Keratinocyte (primary cell): ENCODE data around the gene SCAMP1. TPM values are rescaled to one million over a fixed set of nuclear protein-coding genes. Genes with fewer than 3 reads are reported as not detected.

ENCODE experiments used
- DNase-seq: peaks from one replicate; pipeline ENCODE4 v3.0.0-alpha.2; 2011; ENCODE audit warnings: low read depth, missing footprints, low spot score
- FAIRE-seq: peaks from 2 replicates; lab custom pipeline; 2011; peaks lifted over from hg19 to GRCh38; lab: Jason Lieb, UNC
- H2AFZ ChIP-seq: 2 replicates; pipeline ENCODE4 v1.6.0; 2012; ENCODE audit warnings: low read length, control low read depth, inconsistent platforms; ENCODE audit not compliant: control insufficient read depth
- H3K27ac ChIP-seq: 2 replicates; pipeline ENCODE4 v1.5.1; 2011; ENCODE audit warnings: low read length; ENCODE audit not compliant: control insufficient read depth, insufficient read depth
- H3K27me3 ChIP-seq: 3 replicates; pipeline ENCODE4 v1.6.0; 2011; ENCODE audit warnings: low read length; ENCODE audit not compliant: control insufficient read depth, insufficient read depth; ENCODE audit errors: extremely low read depth
- H3K36me3 ChIP-seq, 2 experiments: 2 replicates in 1 of 2; 3 replicates in 1 of 2; pipeline ENCODE4 v1.5.1; 2011; ENCODE audit warnings: low read length in 2 of 2, mild to moderate bottlenecking in 1 of 2; ENCODE audit not compliant: control insufficient read depth in 2 of 2, insufficient read depth in 2 of 2; ENCODE audit errors: extremely low read depth in 1 of 2
- H3K4me1 ChIP-seq: 3 replicates; pipeline ENCODE4 v1.5.1; 2011; ENCODE audit warnings: low read length; ENCODE audit not compliant: control insufficient read depth, insufficient read depth; ENCODE audit errors: extremely low read depth
- H3K4me2 ChIP-seq: 3 replicates; pipeline ENCODE4 v1.6.0; 2011; ENCODE audit warnings: low read depth, low read length; ENCODE audit not compliant: control insufficient read depth, insufficient read depth; ENCODE audit errors: extremely low read depth
- H3K4me3 ChIP-seq, 3 experiments: fragments of 200-600 bp in 1 of 3; sonication (generic) in 1 of 3; 2 replicates in 2 of 3; 3 replicates in 1 of 3; pipeline ENCODE4 v1.5.1; 2011 to 2016; ENCODE audit warnings: low read length in 3 of 3, mild to moderate bottlenecking in 3 of 3, control low read depth in 2 of 3, inconsistent platforms in 1 of 3, low read depth in 1 of 3, mixed read lengths in 1 of 3, mixed run types in 1 of 3, moderate library complexity in 1 of 3; ENCODE audit not compliant: control insufficient read depth in 2 of 3, insufficient read depth in 2 of 3; ENCODE audit errors: extremely low read depth in 1 of 3
- H3K79me2 ChIP-seq: 2 replicates; pipeline ENCODE4 v1.6.0; 2012; ENCODE audit warnings: low read length; ENCODE audit not compliant: control insufficient read depth, insufficient read depth
- H3K9ac ChIP-seq: 3 replicates; pipeline ENCODE4 v1.6.0; 2011; ENCODE audit warnings: low read length; ENCODE audit not compliant: control insufficient read depth, insufficient read depth; ENCODE audit errors: extremely low read depth
- H3K9me1 ChIP-seq: 3 replicates; pipeline ENCODE4 v1.6.0; 2011; ENCODE audit warnings: low read length; ENCODE audit not compliant: control insufficient read depth, insufficient read depth; ENCODE audit errors: extremely low read depth
- H3K9me3 ChIP-seq: 2 replicates; pipeline ENCODE4 v1.5.1; 2012; ENCODE audit warnings: low read depth, low read length; ENCODE audit not compliant: control insufficient read depth
- H4K20me1 ChIP-seq: 3 replicates; pipeline ENCODE4 v1.6.0; 2011; ENCODE audit warnings: low read length; ENCODE audit not compliant: control insufficient read depth, insufficient read depth; ENCODE audit errors: extremely low read depth
- CTCF ChIP-seq, 3 experiments: IDR thresholded peaks in 1 of 3; conservative IDR thresholded peaks in 1 of 3; optimal IDR thresholded peaks in 1 of 3; 2 replicates in 2 of 3; 3 replicates in 1 of 3; pipeline versions ENCODE3 to v1.5.1; 2011; ENCODE audit warnings: low read length in 3 of 3, mild to moderate bottlenecking in 3 of 3, moderate library complexity in 2 of 3, control low read depth in 1 of 3, inconsistent platforms in 1 of 3; ENCODE audit not compliant: insufficient read depth in 2 of 3; ENCODE audit errors: extremely low read depth in 1 of 3
- EZH2 ChIP-seq: IDR thresholded peaks from one replicate; pipeline ENCODE4 v1.6.1; 2012; ENCODE audit warnings: inconsistent platforms, mild to moderate bottlenecking, low read length, moderate library complexity
- dilution Hi-C: fragments of 300-500 bp; cut with MboI; formaldehyde crosslinking; loops from one replicate; pipeline ENCODE4 v1.7.0; 2020; ENCODE audit warnings: low sequenced_read_pairs; ENCODE audit not compliant: extremely low pct_ligation_motif_present
- polyA plus RNA-seq, 5 experiments: library from polyadenylated mRNA; depleted of rRNA in 3 of 5; stranded (reverse) in 3 of 5; stranded (forward) in 1 of 5; unstranded in 1 of 5; fragments of >200 nt; gene quantifications; 1 replicate in 1 of 5; 2 replicates in 3 of 5; 3 replicates in 1 of 5; pipeline versions ENCODE4 v1.2.1 to v1.2.3, GENCODE V29; 2011 to 2012; ENCODE audit warnings: missing spikeins in 2 of 5, low read depth in 1 of 5, low replicate concordance in 1 of 5

SCAMP1 gene
- polyA plus RNA-seq, 1 donor (not counting 4 experiments of a cell fraction or from before 2014, with no cell fraction given) = 36.6 TPM

- H4K20me1 ChIP-seq = no peaks in the 10 kb centered on the region
- no peak for TF ChIP-seq EZH2
- TF ChIP-seq CTCF (optimal IDR thresholded peaks at IDR 0.05 in 1 of 3, IDR thresholded peaks at IDR 0.05 in 1 of 3, conservative IDR thresholded peaks at IDR 0.05 in 1 of 3; ENCODE audit: extremely low read depth in 1 of 3, insufficient read depth in 2 of 3, low read length in 3 of 3) = no peak
- no peak overlapping the region for H3K4me2 ChIP-seq
- DNase-seq (no peak), FAIRE-seq (no peak)
- H3K9me1 ChIP-seq = peaks cover 9% of the 10 kb centered on the region
- no peaks in the 10 kb centered on the region for H3K9me3 ChIP-seq
- no peak overlapping the region for H3K9ac ChIP-seq
- peak overlapping the region; percentile 47 for H3K27ac ChIP-seq
- dilution Hi-C loops = no loop called here
- H3K27me3 ChIP-seq = no peaks in the 10 kb centered on the region
- H3K36me3 ChIP-seq = peaks cover 0 to 3% of the 10 kb centered on the region in 2 experiments
- H2AFZ ChIP-seq = peak overlapping the region; percentile 32
- no peak overlapping the region for H3K4me3 ChIP-seq
- peaks cover 15% of the 10 kb centered on the region for H3K79me2 ChIP-seq
- peaks cover 35% of the 10 kb centered on the region for H3K4me1 ChIP-seq
Observed at GRCh38 chr5:78501411-78502352, 141.3 kb downstream of the SCAMP1 start.

- dilution Hi-C loops = no loop called here
- H3K4me3 ChIP-seq = no peak overlapping the region
- peaks cover 10% of the 10 kb centered on the region for H3K9me1 ChIP-seq
- no peak for FAIRE-seq
- H3K79me2 ChIP-seq = peaks cover 10% of the 10 kb centered on the region
- TF ChIP-seq EZH2 = no peak
- no peak for TF ChIP-seq CTCF (optimal IDR thresholded peaks at IDR 0.05 in 1 of 3, IDR thresholded peaks at IDR 0.05 in 1 of 3, conservative IDR thresholded peaks at IDR 0.05 in 1 of 3; ENCODE audit: extremely low read depth in 1 of 3, insufficient read depth in 2 of 3, low read length in 3 of 3)
- no peak for DNase-seq
- peaks cover 0 to 1% of the 10 kb centered on the region in 2 experiments for H3K36me3 ChIP-seq
- H3K9me3 ChIP-seq = no peaks in the 10 kb centered on the region
- H3K9ac ChIP-seq = peak overlapping the region; percentile 58
- no peaks in the 10 kb centered on the region for H3K27me3 ChIP-seq
- H3K4me2 ChIP-seq = peak overlapping the region; percentile 36
- H3K27ac ChIP-seq = peak overlapping the region; percentile 89
- no peaks in the 10 kb centered on the region for H4K20me1 ChIP-seq
- H3K4me1 ChIP-seq = peaks cover 32% of the 10 kb centered on the region
- H2AFZ ChIP-seq = no peak overlapping the region
Observed at GRCh38 chr5:78503958-78504653, 143.7 kb downstream of the SCAMP1 start.
